CD14-positive monocyte (primary cell): ENCODE results near the gene KCNJ1. TPM values are rescaled to one million over a fixed set of nuclear protein-coding genes. Genes with fewer than 3 reads are reported as not detected.

Experiments
- DNase-seq, 3 donors: peaks; one replicate each; pipeline ENCODE4 v3.0.0-alpha.2; 2011 to 2022
- H2AFZ ChIP-seq: 2 replicates; pipeline ENCODE4 v1.6.0; 2012; ENCODE audit warnings: mild to moderate bottlenecking, low read depth, low read length, inconsistent platforms; ENCODE audit not compliant: insufficient read depth, poor library complexity, severe bottlenecking
- H3K27ac ChIP-seq, 2 donors: 1 replicate in 1 of 2; 2 replicates in 1 of 2; pipeline ENCODE4 v1.5.1; 2012 to 2013; ENCODE audit warnings: low read length in 2 of 2, control low read depth in 1 of 2, inconsistent platforms in 1 of 2, low read depth in 1 of 2, mild to moderate bottlenecking in 1 of 2
- H3K27me3 ChIP-seq, 2 donors: one replicate each; pipeline versions ENCODE4 v1.6.0 to v1.6.1; 2011 to 2013; ENCODE audit warnings: low read length in 2 of 2; ENCODE audit not compliant: control insufficient read depth in 2 of 2, insufficient read depth in 2 of 2
- H3K36me3 ChIP-seq, 2 donors: replicated peaks in 1 of 2; 1 replicate in 1 of 2; 2 replicates in 1 of 2; pipeline versions ENCODE4 v1.5.1 to v1.6.1; 2012 to 2013; ENCODE audit warnings: low read length in 2 of 2, control low read depth in 1 of 2, inconsistent platforms in 1 of 2, mild to moderate bottlenecking in 1 of 2; ENCODE audit not compliant: insufficient read depth in 2 of 2, control insufficient read depth in 1 of 2
- H3K4me1 ChIP-seq, 2 donors: 1 replicate in 1 of 2; 2 replicates in 1 of 2; pipeline versions ENCODE4 v1.5.1 to v1.6.1; 2012 to 2013; ENCODE audit warnings: low read length in 2 of 2, control low read depth in 1 of 2, inconsistent platforms in 1 of 2, mild to moderate bottlenecking in 1 of 2, moderate library complexity in 1 of 2; ENCODE audit not compliant: insufficient read depth in 2 of 2, control insufficient read depth in 1 of 2
- H3K4me2 ChIP-seq: replicated peaks from 2 replicates; pipeline ENCODE3; 2012; ENCODE audit warnings: low read length, moderate library complexity, mild to moderate bottlenecking; ENCODE audit not compliant: poor library complexity, severe bottlenecking; ENCODE audit errors: extremely low read depth
- H3K4me3 ChIP-seq, 3 experiments: fragments of 200-600 bp in 1 of 3; sonication (generic) in 1 of 3; replicated peaks in 1 of 3; 1 replicate in 2 of 3; 2 replicates in 1 of 3; pipeline ENCODE4 v1.5.1; 2011 to 2013; ENCODE audit warnings: low read length in 3 of 3, mild to moderate bottlenecking in 3 of 3, control low read depth in 2 of 3, low read depth in 2 of 3, inconsistent platforms in 1 of 3, moderate library complexity in 1 of 3
- H3K79me2 ChIP-seq: 2 replicates; pipeline ENCODE4 v1.6.0; 2012; ENCODE audit warnings: mild to moderate bottlenecking, control low read depth, inconsistent platforms, low read length, moderate library complexity; ENCODE audit not compliant: insufficient read depth
- H3K9ac ChIP-seq: 2 replicates; pipeline ENCODE4 v1.6.0; 2017; ENCODE audit warnings: low read length, mild to moderate bottlenecking; ENCODE audit not compliant: insufficient read depth, poor library complexity, severe bottlenecking
- H3K9me3 ChIP-seq, 2 donors: replicated peaks in 1 of 2; 1 replicate in 1 of 2; 2 replicates in 1 of 2; pipeline versions ENCODE4 v1.5.1 to v1.6.1; 2012 to 2013; ENCODE audit warnings: low read length in 2 of 2, control low read depth in 1 of 2; ENCODE audit not compliant: control insufficient read depth in 1 of 2, insufficient read depth in 1 of 2
- H4K20me1 ChIP-seq: 2 replicates; pipeline ENCODE4 v1.6.0; 2012; ENCODE audit warnings: mild to moderate bottlenecking, low read length, control low read depth, moderate library complexity; ENCODE audit not compliant: insufficient read depth
- H3K27ac Mint-ChIP-seq, 7 donors: one replicate each; pipeline ENCODE4 v1.8.0; 2020; ENCODE audit warnings: mild to moderate bottlenecking in 7 of 7, mixed read lengths in 7 of 7, moderate library complexity in 6 of 7, inconsistent platforms in 2 of 7
- H3K27me3 Mint-ChIP-seq, 3 donors: one replicate each; pipeline ENCODE4 v1.8.0; 2021 to 2022; ENCODE audit warnings: low read depth in 3 of 3, mild to moderate bottlenecking in 3 of 3, mixed read lengths in 3 of 3, moderate library complexity in 3 of 3, inconsistent platforms in 1 of 3
- H3K36me3 Mint-ChIP-seq, 2 donors: one replicate each; pipeline ENCODE4 v1.8.0; 2020; ENCODE audit warnings: mixed read lengths in 2 of 2, inconsistent platforms in 1 of 2, mild to moderate bottlenecking in 1 of 2
- H3K4me1 Mint-ChIP-seq: one replicate; pipeline ENCODE4 v1.8.0; 2020; ENCODE audit warnings: mild to moderate bottlenecking, mixed read lengths
- H3K4me3 Mint-ChIP-seq, 2 donors: one replicate each; pipeline ENCODE4 v1.8.0; 2020; ENCODE audit warnings: mild to moderate bottlenecking in 2 of 2, mixed read lengths in 2 of 2, moderate library complexity in 1 of 2
- H3K9me3 Mint-ChIP-seq, 7 donors: one replicate each; pipeline ENCODE4 v1.8.0; 2020 to 2022; ENCODE audit warnings: mixed read lengths in 7 of 7, mild to moderate bottlenecking in 6 of 7, moderate library complexity in 6 of 7, inconsistent platforms in 2 of 7
- WGBS: methylation state at CpG from one replicate; pipeline ENCODE4 v1.1.5; 2013; ENCODE audit warnings: missing lambda C conversion rate; ENCODE audit not compliant: insufficient coverage; 5-methylcytosine and 5-hydroxymethylcytosine counted together
- intact Hi-C, 2 donors: fragments of 100-400 bp; cut with micrococcal nuclease; formaldehyde crosslinking; loops; one replicate each; pipeline versions ENCODE4 v1.15.0 to v1.15.1; 2023
- polyA plus RNA-seq, 3 donors: library from polyadenylated mRNA; depleted of rRNA in 1 of 3; unstranded in 2 of 3; stranded (reverse) in 1 of 3; fragments of 300-500 nt in 2 of 3; fragments of >200 nt in 1 of 3; fragmentation: Illumina TruSeq in 2 of 3; gene quantifications; 1 replicate in 2 of 3; 2 replicates in 1 of 3; pipeline ENCODE4 v1.2.3, GENCODE V29; 2012 to 2021
- TF ChIP-seq, protein P1 (sequence below): fragments of 200-600 bp; IDR thresholded peaks from one replicate; pipeline ENCODE4 v1.8.0; 2022; ENCODE audit warnings: antibody characterized with exemption, mild to moderate bottlenecking

KCNJ1 gene
- polyA plus RNA-seq, 3 donors = 0.12 to 0.47 TPM; not detected in 1

GRCh38 chr11:128789497-128790150 is 77.5 kb downstream of the KCNJ1 start:
- Histone ChIP-seq H3K27ac (peak overlapping the region in 1 of 2 donors; percentile 4), H3K4me2 (no peak overlapping the region), H3K36me3 (peaks cover 93 to 99% of the 10 kb centered on the region in 2 donors), H3K27me3 (no peaks in the 10 kb centered on the region), H2AFZ (no peak overlapping the region), H3K9me3 (no peaks in the 10 kb centered on the region), H3K9ac (no peak overlapping the region), H3K4me1 (no peaks in the 10 kb centered on the region), H4K20me1 (peaks cover 99% of the 10 kb centered on the region), H3K79me2 (peaks cover 49% of the 10 kb centered on the region), H3K4me3 (no peak overlapping the region)
- no peak for DNase-seq
- Mint-ChIP-seq H3K4me1 (peaks cover under 1% of the 10 kb centered on the region), H3K36me3 (peaks cover 86 to 93% of the 10 kb centered on the region in 2 donors), H3K27me3 (no peaks in the 10 kb centered on the region), H3K9me3 (peaks cover 0 to 2% (median 0%) of the 10 kb centered on the region in 7 donors), H3K4me3 (no peak overlapping the region), H3K27ac (peak overlapping the region in 3 of 7 donors; percentile 27 to 59 (median 55))
- TF ChIP-seq, protein P1, sequence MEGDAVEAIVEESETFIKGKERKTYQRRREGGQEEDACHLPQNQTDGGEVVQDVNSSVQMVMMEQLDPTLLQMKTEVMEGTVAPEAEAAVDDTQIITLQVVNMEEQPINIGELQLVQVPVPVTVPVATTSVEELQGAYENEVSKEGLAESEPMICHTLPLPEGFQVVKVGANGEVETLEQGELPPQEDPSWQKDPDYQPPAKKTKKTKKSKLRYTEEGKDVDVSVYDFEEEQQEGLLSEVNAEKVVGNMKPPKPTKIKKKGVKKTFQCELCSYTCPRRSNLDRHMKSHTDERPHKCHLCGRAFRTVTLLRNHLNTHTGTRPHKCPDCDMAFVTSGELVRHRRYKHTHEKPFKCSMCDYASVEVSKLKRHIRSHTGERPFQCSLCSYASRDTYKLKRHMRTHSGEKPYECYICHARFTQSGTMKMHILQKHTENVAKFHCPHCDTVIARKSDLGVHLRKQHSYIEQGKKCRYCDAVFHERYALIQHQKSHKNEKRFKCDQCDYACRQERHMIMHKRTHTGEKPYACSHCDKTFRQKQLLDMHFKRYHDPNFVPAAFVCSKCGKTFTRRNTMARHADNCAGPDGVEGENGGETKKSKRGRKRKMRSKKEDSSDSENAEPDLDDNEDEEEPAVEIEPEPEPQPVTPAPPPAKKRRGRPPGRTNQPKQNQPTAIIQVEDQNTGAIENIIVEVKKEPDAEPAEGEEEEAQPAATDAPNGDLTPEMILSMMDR = no peak
- WGBS = 98% methylated on average over 9 of the region's 17 CpGs
- intact Hi-C loops = no loop called here

Other genes with a start within 250 kb of the KCNJ1 start
- gene FLI1, start 173.2 kb downstream of the KCNJ1 start, polyA plus RNA-seq = 100 to 1,000 TPM in 1 of 3 donors, 10 to 100 TPM in 2; 42.4 to 105 (median 64.5) TPM
- gene KCNJ5, start 24.1 kb upstream of the KCNJ1 start, polyA plus RNA-seq = under 1 TPM in 1 of 3 donors, not detected in 2; 0.03 TPM
- gene TP53AIP1, start 75.6 kb upstream of the KCNJ1 start, polyA plus RNA-seq = under 1 TPM in 1 of 3 donors, not detected in 2; 0.03 TPM